Osteoblast (primary cell): ENCODE results near the gene KLF15. TPM values are rescaled to one million over a fixed set of nuclear protein-coding genes. Genes with fewer than 3 reads are reported as not detected.

Experiments
- DNase-seq: peaks from one replicate; pipeline ENCODE4 v3.0.0; 2011; ENCODE audit warnings: low spot score, mixed read lengths; ENCODE audit not compliant: insufficient read length; ENCODE audit errors: missing footprints
- H2AFZ ChIP-seq: 2 replicates; pipeline ENCODE4 v1.6.0; 2011; ENCODE audit warnings: mild to moderate bottlenecking, low read length
- H3K27ac ChIP-seq: 2 replicates; pipeline ENCODE4 v1.5.1; 2011; ENCODE audit warnings: mild to moderate bottlenecking, low read depth, low read length, moderate library complexity
- H3K27me3 ChIP-seq: 2 replicates; pipeline ENCODE4 v1.6.0; 2012; ENCODE audit warnings: mild to moderate bottlenecking, control low read depth, inconsistent platforms, low read length, moderate library complexity; ENCODE audit not compliant: insufficient read depth
- H3K36me3 ChIP-seq: 2 replicates; pipeline ENCODE4 v1.5.1; 2011; ENCODE audit warnings: mild to moderate bottlenecking, low read length, control low read depth, moderate library complexity; ENCODE audit not compliant: insufficient read depth
- H3K4me1 ChIP-seq: 2 replicates; pipeline ENCODE4 v1.5.1; 2011; ENCODE audit warnings: mild to moderate bottlenecking, low read length, control low read depth, moderate library complexity; ENCODE audit not compliant: insufficient read depth
- H3K4me2 ChIP-seq: 2 replicates; pipeline ENCODE4 v1.6.0; 2011; ENCODE audit warnings: mild to moderate bottlenecking, low read length; ENCODE audit not compliant: insufficient read depth
- H3K4me3 ChIP-seq: fragments of 200-600 bp; sonication (generic); 3 replicates; pipeline ENCODE4 v1.5.1; 2012; ENCODE audit warnings: mild to moderate bottlenecking, low read length, inconsistent platforms; ENCODE audit not compliant: insufficient read depth
- H3K79me2 ChIP-seq: 2 replicates; pipeline ENCODE4 v1.6.0; 2012; ENCODE audit warnings: mild to moderate bottlenecking, low read length, control low read depth, inconsistent platforms; ENCODE audit not compliant: insufficient read depth
- H3K9me3 ChIP-seq: 2 replicates; pipeline ENCODE4 v1.5.1; 2011; ENCODE audit warnings: low read depth, low read length, control low read depth
- H4K20me1 ChIP-seq: 2 replicates; pipeline ENCODE4 v1.6.0; 2012; ENCODE audit warnings: mild to moderate bottlenecking, low read length, control low read depth; ENCODE audit not compliant: insufficient read depth
- total RNA-seq: library from RNA; depleted of rRNA; stranded (reverse); fragments of >200 nt; gene quantifications from 2 replicates; pipeline ENCODE4 v1.2.3, GENCODE V29; 2012
- TF ChIP-seq, protein P1 (sequence below): IDR thresholded peaks from 2 replicates; pipeline ENCODE4 v1.5.1; 2011; ENCODE audit warnings: mild to moderate bottlenecking, low read depth, low read length, moderate library complexity; ENCODE audit errors: extremely low read depth

The KLF15 gene
- total RNA-seq, 1 donor: 4.3 TPM

GRCh38 chr3:126402178-126402577, 45.0 kb upstream of the KLF15 start:
- Histone ChIP-seq H3K27me3 (peaks cover 15% of the 10 kb centered on the region), H3K36me3 (no peaks in the 10 kb centered on the region), H3K27ac (no peak overlapping the region), H3K4me1 (no peaks in the 10 kb centered on the region), H4K20me1 (no peaks in the 10 kb centered on the region), H3K9me3 (no peaks in the 10 kb centered on the region), H3K4me3 (no peak overlapping the region), H3K79me2 (no peaks in the 10 kb centered on the region), H3K4me2 (no peak overlapping the region), H2AFZ (no peak overlapping the region)
- TF ChIP-seq, protein P1, sequence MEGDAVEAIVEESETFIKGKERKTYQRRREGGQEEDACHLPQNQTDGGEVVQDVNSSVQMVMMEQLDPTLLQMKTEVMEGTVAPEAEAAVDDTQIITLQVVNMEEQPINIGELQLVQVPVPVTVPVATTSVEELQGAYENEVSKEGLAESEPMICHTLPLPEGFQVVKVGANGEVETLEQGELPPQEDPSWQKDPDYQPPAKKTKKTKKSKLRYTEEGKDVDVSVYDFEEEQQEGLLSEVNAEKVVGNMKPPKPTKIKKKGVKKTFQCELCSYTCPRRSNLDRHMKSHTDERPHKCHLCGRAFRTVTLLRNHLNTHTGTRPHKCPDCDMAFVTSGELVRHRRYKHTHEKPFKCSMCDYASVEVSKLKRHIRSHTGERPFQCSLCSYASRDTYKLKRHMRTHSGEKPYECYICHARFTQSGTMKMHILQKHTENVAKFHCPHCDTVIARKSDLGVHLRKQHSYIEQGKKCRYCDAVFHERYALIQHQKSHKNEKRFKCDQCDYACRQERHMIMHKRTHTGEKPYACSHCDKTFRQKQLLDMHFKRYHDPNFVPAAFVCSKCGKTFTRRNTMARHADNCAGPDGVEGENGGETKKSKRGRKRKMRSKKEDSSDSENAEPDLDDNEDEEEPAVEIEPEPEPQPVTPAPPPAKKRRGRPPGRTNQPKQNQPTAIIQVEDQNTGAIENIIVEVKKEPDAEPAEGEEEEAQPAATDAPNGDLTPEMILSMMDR: no peak
- peak; percentile 18 for DNase-seq

- H3K27ac ChIP-seq: no peak overlapping the region
- DNase-seq: no peak
- no peaks in the 10 kb centered on the region for H4K20me1 ChIP-seq
- no peaks in the 10 kb centered on the region for H3K36me3 ChIP-seq
- no peak overlapping the region for H3K4me3 ChIP-seq
- H3K4me1 ChIP-seq: no peaks in the 10 kb centered on the region
- no peak overlapping the region for H3K4me2 ChIP-seq
- TF ChIP-seq, protein P1: no peak
- no peaks in the 10 kb centered on the region for H3K9me3 ChIP-seq
- H2AFZ ChIP-seq: no peak overlapping the region
- no peaks in the 10 kb centered on the region for H3K79me2 ChIP-seq
- peaks cover 11% of the 10 kb centered on the region for H3K27me3 ChIP-seq
Measured at GRCh38 chr3:126401611-126402160, 44.5 kb upstream of the KLF15 start.

DNA sequence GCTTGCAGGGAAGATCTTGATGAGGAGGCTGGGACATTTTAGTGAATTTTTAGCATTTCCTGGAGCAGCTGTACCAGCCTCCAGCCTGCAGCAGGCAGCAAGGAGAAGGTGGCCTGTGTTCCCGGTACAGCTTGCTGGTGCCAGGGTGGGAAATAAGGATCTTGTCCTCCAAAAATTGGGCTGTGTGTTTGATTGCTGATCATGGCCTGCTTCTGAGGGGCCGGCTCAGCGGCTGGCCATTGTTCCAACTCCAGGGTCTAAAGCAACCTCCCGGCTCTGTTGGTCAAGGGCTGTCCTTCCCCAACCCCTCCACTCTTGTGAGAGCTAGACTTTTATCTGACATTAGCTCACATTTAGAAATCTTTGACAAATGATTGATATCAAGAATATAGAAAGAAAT, 42.5 kb upstream of the KLF15 start:
- H4K20me1 ChIP-seq: no peaks in the 10 kb centered on the region
- no peak overlapping the region for H3K4me3 ChIP-seq
- no peaks in the 10 kb centered on the region for H3K9me3 ChIP-seq
- H3K27ac ChIP-seq: no peak overlapping the region
- H3K4me1 ChIP-seq: no peaks in the 10 kb centered on the region
- H3K36me3 ChIP-seq: no peaks in the 10 kb centered on the region
- peak; percentile 1 for DNase-seq
- H3K27me3 ChIP-seq: peaks cover 28% of the 10 kb centered on the region
- no peak overlapping the region for H2AFZ ChIP-seq
- no peaks in the 10 kb centered on the region for H3K79me2 ChIP-seq
- H3K4me2 ChIP-seq: no peak overlapping the region
- TF ChIP-seq, protein P1: no peak

- Histone ChIP-seq H3K9me3 (no peaks in the 10 kb centered on the region), H3K27me3 (peaks cover 30% of the 10 kb centered on the region), H3K4me2 (no peak overlapping the region), H3K4me1 (no peaks in the 10 kb centered on the region), H3K36me3 (no peaks in the 10 kb centered on the region), H3K79me2 (no peaks in the 10 kb centered on the region), H3K27ac (no peak overlapping the region), H3K4me3 (no peak overlapping the region), H4K20me1 (no peaks in the 10 kb centered on the region), H2AFZ (no peak overlapping the region)
- TF ChIP-seq, protein P1: no peak
- no peak for DNase-seq
Measured at GRCh38 chr3:126399351-126399735, 42.1 kb upstream of the KLF15 start.
